ENCODE results near the gene TREML1. TPM values are rescaled to one million over a fixed set of nuclear protein-coding genes. Genes with fewer than 3 reads are reported as not detected.

TREML1 gene
- total RNA-seq, 4 donors from 2014 or later: not detected

GRCh38 chr6:41159415-41160082 is 5.4 kb upstream of the TREML1 start:
- intact Hi-C loops (cut with DNase I): loop anchor here (10.0 kb wide), 1 partner anchor 55 kb away; no protein-coding TSS in a partner anchor
- H3K4me1 ChIP-seq: peaks cover 0 to 7% (median 0%) of the 10 kb centered on the region in 3 donors
- H3K9me3 ChIP-seq: no peaks in the 10 kb centered on the region
- no peaks in the 10 kb centered on the region for H3K36me3 ChIP-seq
- no peak for DNase-seq
- H3K4me3 ChIP-seq: no peak overlapping the region
- no peak overlapping the region for H3K27ac ChIP-seq
- peaks cover 0 to 38% (median 0%) of the 10 kb centered on the region in 4 donors for H3K27me3 ChIP-seq
- 46 to 63% methylated on average over 6 to 10 of the region's 12 CpGs for WGBS, 2 donors
- no peak for TF ChIP-seq POLR2A (IDR thresholded peaks at IDR 0.05)
- TF ChIP-seq CTCF (IDR thresholded peaks at IDR 0.05): no peak

GRCh38 chr6:41157323-41157722 is 3.2 kb upstream of the TREML1 start:
- intact Hi-C loops (cut with DNase I): no loop called here
- TF ChIP-seq POLR2A (IDR thresholded peaks at IDR 0.05): no peak
- TF ChIP-seq CTCF (IDR thresholded peaks at IDR 0.05): no peak

GRCh38 chr6:41156771-41157170 is 2.6 kb upstream of the TREML1 start:
- no peak for DNase-seq
- 88% methylated on average over 4 of the region's 6 CpGs; no CpG with 5 or more reads in 1 of the 2 donors for WGBS, 2 donors
- intact Hi-C loops (cut with DNase I): no loop called here
- no peaks in the 10 kb centered on the region for H3K9me3 ChIP-seq
- peaks cover 0 to 31% (median 0%) of the 10 kb centered on the region in 4 donors for H3K27me3 ChIP-seq
- no peak for TF ChIP-seq POLR2A (IDR thresholded peaks at IDR 0.05)
- no peak for TF ChIP-seq CTCF (IDR thresholded peaks at IDR 0.05)
- no peak overlapping the region for H3K27ac ChIP-seq
- H3K4me1 ChIP-seq: peaks cover 0 to 13% (median 0%) of the 10 kb centered on the region in 3 donors
- no peak overlapping the region for H3K4me3 ChIP-seq
- no peaks in the 10 kb centered on the region for H3K36me3 ChIP-seq

More at GRCh38 chr6:41157323-41157722, 3.2 kb upstream of the TREML1 start:
- H3K36me3 ChIP-seq: no peaks in the 10 kb centered on the region
- no peak overlapping the region for H3K27ac ChIP-seq
- no peaks in the 10 kb centered on the region for H3K9me3 ChIP-seq
- H3K4me1 ChIP-seq: peaks cover 0 to 13% (median 0%) of the 10 kb centered on the region in 3 donors
- no peak for DNase-seq
- H3K27me3 ChIP-seq: peaks cover 0 to 31% (median 0%) of the 10 kb centered on the region in 4 donors
- H3K4me3 ChIP-seq: no peak overlapping the region
- WGBS, 2 donors: 63 to 86% methylated on average over 5 of the region's 5 CpGs

GRCh38 chr6:41156001-41156400 is 1.9 kb upstream of the TREML1 start:
- Histone ChIP-seq H3K36me3 (no peaks in the 10 kb centered on the region), H3K27ac (no peak overlapping the region), H3K4me3 (no peak overlapping the region), H3K27me3 (peaks cover 0 to 28% (median 0%) of the 10 kb centered on the region in 4 donors), H3K4me1 (peaks cover 0 to 13% (median 0%) of the 10 kb centered on the region in 3 donors), H3K9me3 (no peaks in the 10 kb centered on the region)
- DNase-seq: no peak
- 89 to 95% methylated on average over 4 of the region's 4 CpGs for WGBS, 2 donors
- intact Hi-C loops (cut with DNase I): no loop called here
- TF ChIP-seq CTCF (IDR thresholded peaks at IDR 0.05) (no peak), POLR2A (IDR thresholded peaks at IDR 0.05) (no peak)

GRCh38 chr6:41155132-41155805 is 1.1 kb upstream of the TREML1 start:
- Histone ChIP-seq H3K4me1 (peaks cover 0 to 13% (median 0%) of the 10 kb centered on the region in 3 donors), H3K4me3 (no peak overlapping the region), H3K9me3 (no peaks in the 10 kb centered on the region), H3K27ac (no peak overlapping the region), H3K36me3 (no peaks in the 10 kb centered on the region), H3K27me3 (peaks cover 0 to 26% (median 0%) of the 10 kb centered on the region in 4 donors)
- no peak for DNase-seq
- WGBS, 2 donors: 42 to 48% methylated on average over 6 to 7 of the region's 7 CpGs
- TF ChIP-seq CTCF (IDR thresholded peaks at IDR 0.05) (no peak), POLR2A (IDR thresholded peaks at IDR 0.05) (no peak)
- intact Hi-C loops (cut with DNase I): no loop called here

Measured in esophagus squamous epithelium (tissue), 5 donors.